NOMO-1 treated with dmso at 0.1 percent for 144 hours (cell line): ENCODE measurements around the gene ERV3-1.
"Not testable (repeated sequence)": the region's sequence is repeated elsewhere in the genome, so short reads cannot be mapped to it uniquely, and the experiment has no call there.

Experiments
- DNase-seq: peaks from one replicate; lab custom pipeline; 2025; ENCODE audit not compliant: unreplicated experiment; lab: John Stamatoyannopoulos, UW

ERV3-1 gene

DNA sequence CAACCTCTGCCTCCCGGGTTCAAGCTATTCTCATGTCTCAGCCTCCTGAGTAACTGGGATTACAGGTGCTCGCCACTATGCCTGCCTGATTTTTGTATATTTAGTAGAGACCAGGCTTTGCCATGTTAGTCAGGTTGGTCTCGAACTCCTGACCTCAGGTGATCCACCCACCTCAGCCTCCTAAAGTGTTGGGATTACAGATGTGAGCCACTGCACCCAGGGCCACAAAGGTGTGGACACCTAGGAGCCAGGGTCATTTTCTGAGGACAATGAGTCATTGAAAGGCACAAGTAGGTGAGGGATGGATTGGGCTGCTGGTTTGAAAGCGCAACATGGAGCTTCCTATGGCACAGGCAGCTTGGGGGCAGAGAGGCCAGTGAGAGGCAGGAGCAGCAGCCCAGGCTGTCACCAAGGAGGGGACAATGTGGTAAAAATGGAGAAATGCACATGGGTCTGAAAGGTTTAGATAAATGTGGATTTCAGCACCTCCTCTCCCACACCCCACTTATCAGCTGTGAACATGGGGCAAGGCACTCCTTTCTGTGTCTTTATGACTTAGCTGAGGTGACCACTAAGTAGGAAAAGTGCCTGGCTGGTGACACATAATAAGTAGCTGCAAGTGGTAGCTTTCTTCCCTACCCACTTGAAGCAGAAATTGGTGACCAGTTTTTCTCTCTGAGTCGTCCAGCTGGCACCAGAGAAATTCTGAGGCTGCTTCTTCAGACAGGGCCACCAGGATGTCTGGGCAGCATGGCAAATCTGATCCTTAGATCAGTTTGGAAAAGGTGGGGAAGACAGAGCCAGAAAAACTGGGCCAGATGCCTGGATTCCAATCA lies 61.6 kb downstream of the ERV3-1 start:
- not testable (repeated sequence) for DNase-seq
